ENCODE measurements around the gene LSM7. TPM values are rescaled to one million over a fixed set of nuclear protein-coding genes. Genes with fewer than 3 reads are reported as not detected.

The LSM7 gene
- total RNA-seq, 1 donor from 2014 or later = 171 TPM

- no peak overlapping the region for H3K4me3 Mint-ChIP-seq (ENCODE audit: low read depth)
- H3K27me3 Mint-ChIP-seq (ENCODE audit: low read depth) = no peaks in the 10 kb centered on the region
- peaks cover 1% of the 10 kb centered on the region for H3K4me1 Mint-ChIP-seq (ENCODE audit: low read depth)
- intact Hi-C loops (cut with micrococcal nuclease) = no loop called here
- H3K9me3 Mint-ChIP-seq = peaks cover 9% of the 10 kb centered on the region
- H3K36me3 Mint-ChIP-seq (ENCODE audit: low read depth) = peaks cover 12% of the 10 kb centered on the region
- no peak overlapping the region for H3K27ac Mint-ChIP-seq
- DNase-seq (ENCODE audit: low spot score) = no peak
Observed at GRCh38 chr19:2338751-2339643, 10.6 kb upstream of the LSM7 start.

GRCh38 chr19:2338055-2338615 lies 9.7 kb upstream of the LSM7 start:
- Mint-ChIP-seq H3K27me3 (ENCODE audit: low read depth) (no peaks in the 10 kb centered on the region), H3K4me1 (ENCODE audit: low read depth) (peaks cover 4% of the 10 kb centered on the region), H3K27ac (no peak overlapping the region), H3K36me3 (ENCODE audit: low read depth) (peaks cover 12% of the 10 kb centered on the region), H3K9me3 (peaks cover 9% of the 10 kb centered on the region), H3K4me3 (ENCODE audit: low read depth) (no peak overlapping the region)
- no peak for DNase-seq (ENCODE audit: low spot score)
- intact Hi-C loops (cut with micrococcal nuclease) = no loop called here

- Mint-ChIP-seq H3K9me3 (peaks cover 9% of the 10 kb centered on the region), H3K4me3 (ENCODE audit: low read depth) (no peak overlapping the region), H3K36me3 (ENCODE audit: low read depth) (peaks cover 12% of the 10 kb centered on the region), H3K4me1 (ENCODE audit: low read depth) (peaks cover 5% of the 10 kb centered on the region), H3K27ac (no peak overlapping the region), H3K27me3 (ENCODE audit: low read depth) (no peaks in the 10 kb centered on the region)
- intact Hi-C loops (cut with micrococcal nuclease) = no loop called here
- no peak for DNase-seq (ENCODE audit: low spot score)
Observed at GRCh38 chr19:2337329-2337707, 8.9 kb upstream of the LSM7 start.

- Mint-ChIP-seq H3K4me1 (ENCODE audit: low read depth) (peaks cover 9% of the 10 kb centered on the region), H3K36me3 (ENCODE audit: low read depth) (peaks cover 12% of the 10 kb centered on the region), H3K27ac (no peak overlapping the region), H3K27me3 (ENCODE audit: low read depth) (no peaks in the 10 kb centered on the region), H3K9me3 (peaks cover 9% of the 10 kb centered on the region), H3K4me3 (ENCODE audit: low read depth) (no peak overlapping the region)
- no peak for DNase-seq (ENCODE audit: low spot score)
- intact Hi-C loops (cut with micrococcal nuclease) = no loop called here
Observed at GRCh38 chr19:2336528-2337328, 8.3 kb upstream of the LSM7 start.

- Mint-ChIP-seq H3K36me3 (ENCODE audit: low read depth) (peaks cover 12% of the 10 kb centered on the region), H3K27ac (peak overlapping the region; percentile 60), H3K9me3 (peaks cover 9% of the 10 kb centered on the region), H3K27me3 (ENCODE audit: low read depth) (no peaks in the 10 kb centered on the region), H3K4me3 (ENCODE audit: low read depth) (no peak overlapping the region), H3K4me1 (ENCODE audit: low read depth) (peaks cover 10% of the 10 kb centered on the region)
- intact Hi-C loops (cut with micrococcal nuclease) = no loop called here
- DNase-seq (ENCODE audit: low spot score) = no peak
Observed at GRCh38 chr19:2335848-2336247, 7.5 kb upstream of the LSM7 start.

- peaks cover 9% of the 10 kb centered on the region for H3K9me3 Mint-ChIP-seq
- peaks cover 12% of the 10 kb centered on the region for H3K36me3 Mint-ChIP-seq (ENCODE audit: low read depth)
- intact Hi-C loops (cut with micrococcal nuclease) = no loop called here
- no peak overlapping the region for H3K4me3 Mint-ChIP-seq (ENCODE audit: low read depth)
- H3K27ac Mint-ChIP-seq = peak overlapping the region; percentile 60
- no peak for DNase-seq (ENCODE audit: low spot score)
- no peaks in the 10 kb centered on the region for H3K27me3 Mint-ChIP-seq (ENCODE audit: low read depth)
- peaks cover 15% of the 10 kb centered on the region for H3K4me1 Mint-ChIP-seq (ENCODE audit: low read depth)
Observed at GRCh38 chr19:2334986-2335846, 6.8 kb upstream of the LSM7 start.

GRCh38 chr19:2334426-2334825 lies 6.0 kb upstream of the LSM7 start:
- Mint-ChIP-seq H3K4me3 (ENCODE audit: low read depth) (no peak overlapping the region), H3K9me3 (peaks cover 9% of the 10 kb centered on the region), H3K27ac (no peak overlapping the region), H3K27me3 (ENCODE audit: low read depth) (no peaks in the 10 kb centered on the region), H3K36me3 (ENCODE audit: low read depth) (peaks cover 13% of the 10 kb centered on the region), H3K4me1 (ENCODE audit: low read depth) (peaks cover 21% of the 10 kb centered on the region)
- no peak for DNase-seq (ENCODE audit: low spot score)
- intact Hi-C loops (cut with micrococcal nuclease) = no loop called here

GRCh38 chr19:2333807-2334211 lies 5.4 kb upstream of the LSM7 start:
- DNase-seq (ENCODE audit: low spot score) = no peak
- H3K27me3 Mint-ChIP-seq (ENCODE audit: low read depth) = no peaks in the 10 kb centered on the region
- H3K27ac Mint-ChIP-seq = no peak overlapping the region
- H3K9me3 Mint-ChIP-seq = peaks cover 9% of the 10 kb centered on the region
- intact Hi-C loops (cut with micrococcal nuclease) = no loop called here
- H3K4me3 Mint-ChIP-seq (ENCODE audit: low read depth) = no peak overlapping the region
- peaks cover 25% of the 10 kb centered on the region for H3K4me1 Mint-ChIP-seq (ENCODE audit: low read depth)
- H3K36me3 Mint-ChIP-seq (ENCODE audit: low read depth) = peaks cover 17% of the 10 kb centered on the region

GRCh38 chr19:2333027-2333806 lies 4.8 kb upstream of the LSM7 start:
- intact Hi-C loops (cut with micrococcal nuclease) = no loop called here
- Mint-ChIP-seq H3K36me3 (ENCODE audit: low read depth) (peaks cover 20% of the 10 kb centered on the region), H3K9me3 (peaks cover 9% of the 10 kb centered on the region), H3K4me3 (ENCODE audit: low read depth) (no peak overlapping the region), H3K4me1 (ENCODE audit: low read depth) (peaks cover 25% of the 10 kb centered on the region), H3K27ac (no peak overlapping the region), H3K27me3 (ENCODE audit: low read depth) (no peaks in the 10 kb centered on the region)
- DNase-seq (ENCODE audit: low spot score) = no peak

- H3K9me3 Mint-ChIP-seq = peaks cover 9% of the 10 kb centered on the region
- peak overlapping the region; percentile 68 for H3K27ac Mint-ChIP-seq
- peak; percentile 41 for DNase-seq (ENCODE audit: low spot score)
- no peaks in the 10 kb centered on the region for H3K27me3 Mint-ChIP-seq (ENCODE audit: low read depth)
- no peak overlapping the region for H3K4me3 Mint-ChIP-seq (ENCODE audit: low read depth)
- peaks cover 28% of the 10 kb centered on the region for H3K4me1 Mint-ChIP-seq (ENCODE audit: low read depth)
- intact Hi-C loops (cut with micrococcal nuclease) = no loop called here
- H3K36me3 Mint-ChIP-seq (ENCODE audit: low read depth) = peaks cover 22% of the 10 kb centered on the region
Observed at GRCh38 chr19:2332341-2333026, 4.1 kb upstream of the LSM7 start.

GRCh38 chr19:2331601-2332246 lies 3.3 kb upstream of the LSM7 start:
- no peak overlapping the region for H3K4me3 Mint-ChIP-seq (ENCODE audit: low read depth)
- intact Hi-C loops (cut with micrococcal nuclease) = no loop called here

More at GRCh38 chr19:2331601-2332246, 3.3 kb upstream of the LSM7 start:
- no peak for DNase-seq (ENCODE audit: low spot score)
- peaks cover 9% of the 10 kb centered on the region for H3K9me3 Mint-ChIP-seq
- no peaks in the 10 kb centered on the region for H3K27me3 Mint-ChIP-seq (ENCODE audit: low read depth)
- peaks cover 35% of the 10 kb centered on the region for H3K4me1 Mint-ChIP-seq (ENCODE audit: low read depth)
- peak overlapping the region; percentile 1 for H3K27ac Mint-ChIP-seq
- peaks cover 25% of the 10 kb centered on the region for H3K36me3 Mint-ChIP-seq (ENCODE audit: low read depth)
